RWPE1 (cell line): ENCODE data around the gene PIK3R6.

Source experiments
- CTCF ChIA-PET: fragments of 350-600 bp; sonication (Branson Sonifier 250); formaldehyde crosslinking; extraction: SDS; loops from one replicate; lab custom pipeline; 2021; lab: Yijun Ruan, JAX
- POLR2A ChIA-PET: fragments of 400-600 bp; formaldehyde crosslinking; extraction: SDS; loops from one replicate; lab custom pipeline; 2020; ENCODE audit warnings: antibody characterized with exemption; ENCODE audit not compliant: low non-redundant PET; lab: Yijun Ruan, JAX
- DNase-seq: peaks from one replicate; pipeline ENCODE4 v3.0.0; 2012; ENCODE audit warnings: low spot score
- H3K27ac ChIP-seq: fragments of 450-650 bp; 2 replicates; pipeline ENCODE4 v1.5.1; 2017
- CTCF ChIP-seq: fragments of 450-650 bp; conservative IDR thresholded peaks from 2 replicates; pipeline ENCODE4 v1.5.1; 2017; ENCODE audit warnings: low read depth, mild to moderate bottlenecking

PIK3R6 gene, protein sequence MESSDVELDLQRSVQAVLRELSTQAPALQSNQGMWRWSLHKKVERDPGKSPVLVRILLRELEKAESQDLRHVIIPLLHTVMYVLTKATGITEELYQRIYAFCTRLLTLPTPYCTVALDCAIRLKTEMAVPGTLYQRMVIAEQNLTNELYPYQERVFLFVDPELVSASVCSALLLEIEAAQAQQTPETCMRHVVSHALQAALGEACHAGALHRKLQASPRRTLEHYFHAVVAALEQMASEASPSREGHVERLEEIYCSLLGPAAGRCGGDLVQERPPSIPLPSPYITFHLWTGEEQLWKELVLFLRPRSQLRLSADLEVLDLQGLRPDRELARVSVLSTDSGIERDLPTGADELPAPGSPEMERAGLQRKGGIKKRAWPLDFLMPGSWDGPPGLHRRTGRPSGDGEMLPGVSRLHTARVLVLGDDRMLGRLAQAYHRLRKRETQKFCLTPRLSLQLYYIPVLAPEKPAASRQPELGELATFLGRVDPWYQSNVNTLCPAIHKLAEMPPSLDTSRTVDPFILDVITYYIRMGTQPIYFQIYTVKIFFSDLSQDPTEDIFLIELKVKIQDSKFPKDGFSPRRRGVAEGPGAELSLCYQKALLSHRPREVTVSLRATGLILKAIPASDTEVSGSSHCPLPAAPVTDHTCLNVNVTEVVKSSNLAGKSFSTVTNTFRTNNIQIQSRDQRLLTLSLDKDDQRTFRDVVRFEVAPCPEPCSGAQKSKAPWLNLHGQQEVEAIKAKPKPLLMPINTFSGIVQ

DNA sequence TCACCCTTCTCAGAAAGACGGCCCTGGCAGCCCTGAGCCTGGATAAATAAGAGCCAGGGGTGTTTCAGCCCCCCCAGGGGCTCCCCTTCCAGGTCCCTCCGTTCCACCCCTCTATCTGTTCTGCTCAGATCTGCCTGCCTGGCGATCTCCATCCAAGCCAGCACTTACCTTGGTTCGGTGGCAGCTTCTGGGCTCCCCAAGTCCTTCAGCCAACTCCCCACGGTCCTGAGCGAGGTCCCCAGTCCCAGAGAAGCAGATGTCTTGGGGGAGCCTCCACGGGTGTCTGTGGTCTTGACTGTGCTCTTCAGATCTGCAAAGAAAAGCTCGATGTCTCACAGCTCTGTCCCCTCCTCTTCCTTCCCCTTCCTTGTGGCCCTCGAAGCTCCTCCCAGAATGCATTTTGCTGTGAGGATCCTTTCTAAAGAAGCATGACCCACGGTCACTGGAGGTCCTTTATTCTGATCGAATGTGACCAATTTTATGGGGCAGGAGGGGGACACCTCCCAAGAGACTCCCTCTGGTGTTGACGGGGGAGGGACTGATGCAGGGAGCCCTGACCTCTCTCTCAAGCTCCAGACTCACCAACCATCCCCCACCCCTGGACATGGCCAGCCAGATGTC, at the start of gene PIK3R6:
Gene PIK3R6, minus strand, starts transcription at position 314 of the 621 bp plus-strand sequence. CDS start 17,880 bp downstream, outside the sequence.
- H3K27ac ChIP-seq, result no peak within 1 kb of the TSS
- CTCF ChIA-PET, result interaction anchor here (0.5 to 0.6 kb wide), 2 partner anchors 9 to 34 kb away, joined by 3 read pairs; no protein-coding TSS in a partner anchor
- POLR2A ChIA-PET, result no interaction called here
- no peak for TF ChIP-seq CTCF
- no peak for DNase-seq

DNA sequence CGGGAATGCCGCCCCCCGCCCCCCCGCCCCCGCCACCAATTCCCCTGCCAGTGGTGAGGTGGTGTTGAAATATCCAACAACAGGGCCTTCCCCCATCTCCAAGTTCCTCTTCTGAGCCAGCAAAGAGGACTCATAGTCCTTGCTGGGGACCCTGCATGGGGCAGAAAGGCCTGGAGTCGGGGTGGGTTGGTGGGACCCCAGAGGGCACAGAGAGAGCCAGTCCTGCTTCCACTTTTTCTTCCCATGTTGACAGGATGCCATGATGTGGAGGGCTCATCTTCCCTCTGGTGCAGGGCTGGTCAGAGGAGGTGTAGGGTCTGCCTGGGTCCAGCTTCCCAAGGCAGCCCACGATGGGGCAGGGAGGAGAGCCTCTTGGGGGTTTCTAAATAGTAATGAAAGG, 49.0 kb upstream of the PIK3R6 start:
- no peak for TF ChIP-seq CTCF
- ChIA-PET POLR2A (no interaction called here), CTCF (no interaction called here)
- no peak for DNase-seq
- H3K27ac ChIP-seq, result peak overlapping the region; percentile 43; the same call in 1 of the 2 replicates

- TF ChIP-seq CTCF, result no peak
- CTCF ChIA-PET, result interaction anchor here (1.5 kb wide), 1 partner anchor 169 kb away, joined by 3 read pairs; no protein-coding TSS in a partner anchor
- POLR2A ChIA-PET, result no interaction called here
- H3K27ac ChIP-seq, result no peak overlapping the region
- no peak for DNase-seq
These were observed 47.1 kb upstream of the PIK3R6 start for GRCh38 chr17:8914554-8914953.

DNA sequence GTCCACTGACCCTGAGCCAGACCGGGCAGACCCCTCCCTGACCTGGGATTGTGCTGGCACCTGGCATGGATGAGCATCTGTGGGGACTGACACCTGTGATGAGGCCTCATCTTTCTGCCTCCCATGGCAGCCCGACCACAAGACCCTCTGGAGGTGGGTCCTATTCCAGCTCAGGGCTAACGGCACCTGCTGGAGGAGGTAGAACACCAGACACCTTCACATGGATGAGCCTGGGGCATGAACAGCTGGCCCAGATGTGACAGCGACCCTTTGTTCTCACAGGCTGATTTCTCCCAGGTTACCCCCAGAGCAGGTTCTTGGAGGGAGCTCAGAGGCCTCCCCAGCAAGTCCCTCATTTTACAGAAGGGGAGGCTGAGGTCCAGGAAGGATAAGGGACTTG, 46.4 kb upstream of the PIK3R6 start:
- H3K27ac ChIP-seq, result no peak overlapping the region
- ChIA-PET POLR2A (no interaction called here), CTCF (interaction anchor here (0.6 to 1.5 kb wide), 2 partner anchors 30 to 168 kb away, joined by 3 to 4 read pairs; no protein-coding TSS in a partner anchor)
- DNase-seq, result no peak
- no peak for TF ChIP-seq CTCF

GRCh38 chr17:8913091-8913490, 45.6 kb upstream of the PIK3R6 start:
- H3K27ac ChIP-seq, result no peak overlapping the region
- DNase-seq, result no peak
- ChIA-PET CTCF (no interaction called here), POLR2A (no interaction called here)
- no peak for TF ChIP-seq CTCF
